HepG2 (cell line): Measurements from ENCODE around the gene GABRR3. TPM values are rescaled to one million over a fixed set of nuclear protein-coding genes. Genes with fewer than 3 reads are reported as not detected.

Experiments
- ATAC-seq: fragments of 200-7000 bp; cut with Tn5 transposase; 3 replicates; pipeline ENCODE4 v1.9.1; 2020; ENCODE audit warnings: mild to moderate bottlenecking, moderate library complexity
- BruUV-seq: library from RNA; stranded (reverse); fragments of 400-500 nt; replicated peaks from 2 replicates; lab custom pipeline; 2021; lab: Mats Ljungman, UMichigan
- CTCF ChIA-PET: fragments of 300-600 bp; formaldehyde crosslinking; extraction: SDS; loops from one replicate; lab custom pipeline; 2021; ENCODE audit warnings: low total read pairs, inconsistent platforms, low intra/inter-chr PET ratio; lab: Yijun Ruan, JAX
- POLR2A ChIA-PET: fragments of 350-600 bp; sonication (Branson Sonifier 250); formaldehyde crosslinking; loops from one replicate; lab custom pipeline; 2020; ENCODE audit warnings: antibody characterized with exemption, inconsistent platforms; lab: Yijun Ruan, JAX
- DNase-seq: peaks from one replicate; pipeline ENCODE4 v3.0.0-alpha.2; 2015; ENCODE audit warnings: low spot score
- FAIRE-seq: peaks from 3 replicates; lab custom pipeline; 2011; peaks lifted over from hg19 to GRCh38; lab: Jason Lieb, UNC
- H2AFZ ChIP-seq: one replicate; pipeline ENCODE4 v1.6.1; 2011; ENCODE audit warnings: low read length, inconsistent platforms
- H3K27ac ChIP-seq: fragments of 300-600 bp; 3 replicates; pipeline ENCODE4 v1.8.0; 2011; ENCODE audit warnings: mixed run types, mild to moderate bottlenecking, mixed read lengths, low read length, inconsistent platforms; ENCODE audit not compliant: insufficient read depth; ENCODE audit errors: extremely low read length
- H3K27me3 ChIP-seq, 2 experiments: fragments of 200-600 bp in 1 of 2; 2 replicates in 1 of 2; 3 replicates in 1 of 2; pipeline versions ENCODE4 v1.6.0 to v1.8.0; 2011; ENCODE audit warnings: low read length in 2 of 2, mild to moderate bottlenecking in 2 of 2, moderate library complexity in 2 of 2, inconsistent platforms in 1 of 2; ENCODE audit not compliant: insufficient read depth in 2 of 2, control insufficient read depth in 1 of 2
- H3K36me3 ChIP-seq, 2 experiments: fragments of 200-600 bp in 1 of 2; replicated peaks in 1 of 2; 2 replicates in 1 of 2; 3 replicates in 1 of 2; pipeline versions ENCODE4 v1.5.1 to v1.8.0; 2011; ENCODE audit warnings: low read length in 2 of 2, inconsistent platforms in 1 of 2; ENCODE audit not compliant: insufficient read depth in 2 of 2, control insufficient read depth in 1 of 2
- H3K4me1 ChIP-seq: 2 replicates; pipeline ENCODE4 v1.5.1; 2012; ENCODE audit warnings: low read length, inconsistent platforms; ENCODE audit not compliant: insufficient read depth
- H3K4me2 ChIP-seq: 2 replicates; pipeline ENCODE4 v1.6.0; 2011; ENCODE audit warnings: low read depth, low read length, inconsistent platforms
- H3K4me3 ChIP-seq, 3 experiments: fragments of 200-600 bp in 1 of 3; sonication (generic), shearing (Covaris generic) in 1 of 3; replicated peaks in 1 of 3; 2 replicates each; pipeline ENCODE4 v1.5.1; 2011 to 2016; ENCODE audit warnings: low read length in 3 of 3, inconsistent platforms in 2 of 3, low read depth in 2 of 3, mild to moderate bottlenecking in 2 of 3, control low read depth in 1 of 3, mixed read lengths in 1 of 3; ENCODE audit not compliant: insufficient read depth in 1 of 3
- H3K79me2 ChIP-seq: one replicate; pipeline ENCODE4 v1.6.1; 2011; ENCODE audit warnings: low read length, inconsistent platforms; ENCODE audit not compliant: insufficient read depth
- H3K9ac ChIP-seq: 2 replicates; pipeline ENCODE4 v1.6.0; 2011; ENCODE audit warnings: mild to moderate bottlenecking, low read depth, low read length, inconsistent platforms; ENCODE audit not compliant: insufficient read depth
- H3K9me3 ChIP-seq: 2 replicates; pipeline ENCODE4 v1.5.1; 2012; ENCODE audit warnings: mild to moderate bottlenecking, low read length
- H4K20me1 ChIP-seq: 2 replicates; pipeline ENCODE4 v1.6.0; 2011; ENCODE audit warnings: inconsistent platforms, mild to moderate bottlenecking, low read length, moderate library complexity; ENCODE audit not compliant: insufficient read depth
- FOXO1 ChIP-seq: sonication (generic); formaldehyde crosslinking; IDR thresholded peaks from 2 replicates; pipeline ENCODE4 v1.4.0; 2020; ENCODE audit warnings: missing genetic modification reagents
- KAT8 ChIP-seq: IDR thresholded peaks from 2 replicates; pipeline ENCODE4 v1.6.1; 2016; ENCODE audit warnings: missing genetic modification reagents, missing compliant biosample characterization
- RAD21 ChIP-seq: fragments of 450-650 bp; formaldehyde crosslinking; IDR thresholded peaks from 2 replicates; pipeline ENCODE4 v1.5.0; 2020; ENCODE audit warnings: mild to moderate bottlenecking
- STAG1 ChIP-seq: sonication (generic); formaldehyde crosslinking; IDR thresholded peaks from 2 replicates; pipeline ENCODE4 v1.4.0; 2020; ENCODE audit warnings: missing genetic modification reagents
- YY1 ChIP-seq: IDR thresholded peaks from 2 replicates; pipeline ENCODE4 v1.6.1; 2011; ENCODE audit warnings: low read length, low read depth, moderate library complexity, mild to moderate bottlenecking; ENCODE audit not compliant: insufficient read depth, insufficient replicate concordance
- ZC3H13 ChIP-seq: sonication (generic); formaldehyde crosslinking; IDR thresholded peaks from 2 replicates; pipeline ENCODE4 v1.8.1; 2023; ENCODE audit warnings: mild to moderate bottlenecking, missing genetic modification reagents, moderate library complexity
- ZFP82 ChIP-seq: sonication (generic); formaldehyde crosslinking; IDR thresholded peaks from 2 replicates; pipeline ENCODE4 v1.5.1; 2020; ENCODE audit warnings: mild to moderate bottlenecking, missing genetic modification reagents, borderline replicate concordance
- ZNF746 ChIP-seq: sonication (generic); formaldehyde crosslinking; IDR thresholded peaks from 2 replicates; pipeline ENCODE4 v1.8.0; 2022; ENCODE audit warnings: mild to moderate bottlenecking, missing genetic modification reagents
- WGBS: methylation state at CpG from one replicate; pipeline ENCODE4 v1.1.6; 2017; ENCODE audit warnings: low lambda C conversion rate; 5-methylcytosine and 5-hydroxymethylcytosine counted together
- in situ Hi-C: cut with HindIII; loops from 2 replicates; pipeline ENCODE4 v1.10.0; 2017; ENCODE audit warnings: low pct_unique_long_range_greater_than_20kb; ENCODE audit not compliant: extremely low pct_ligation_motif_present
- intact Hi-C: fragments of 100-400 bp; cut with micrococcal nuclease; formaldehyde crosslinking; loops from one replicate; pipeline ENCODE4 v1.10.0; 2022; ENCODE audit not compliant: unreplicated experiment
- polyA plus RNA-seq, 8 experiments: library from polyadenylated mRNA; depleted of rRNA in 3 of 8; stranded (reverse) in 7 of 8; unstranded in 1 of 8; fragments of >200 nt; fragmentation: Illumina TruSeq in 4 of 8; extraction: Trizol in 4 of 8; gene quantifications; 2 replicates each; pipeline versions ENCODE4 v1.2.1 to v1.2.3, GENCODE V29; 2011 to 2016; ENCODE audit warnings: low read depth in 4 of 8, missing spikeins in 1 of 8, mixed read lengths in 1 of 8; ENCODE audit not compliant: insufficient read depth in 1 of 8
- total RNA-seq, 5 experiments: library from RNA; depleted of rRNA; stranded (reverse); fragments of >200 nt; fragmentation: Illumina TruSeq; extraction: Trizol; gene quantifications; 2 replicates each; pipeline ENCODE4 v1.2.3, GENCODE V29; 2016; ENCODE audit warnings: low read depth in 1 of 5
- TF ChIP-seq, protein P1 (sequence below): fragments of 450-650 bp; IDR thresholded peaks from 2 replicates; pipeline ENCODE4 v1.6.1; 2016

The GABRR3 gene
- total and polyA plus RNA-seq, 2 of the 13 experiments (the other 11 are each of a cell fraction or from before 2014, with no cell fraction given): 0.42 to 0.83 TPM

DNA sequence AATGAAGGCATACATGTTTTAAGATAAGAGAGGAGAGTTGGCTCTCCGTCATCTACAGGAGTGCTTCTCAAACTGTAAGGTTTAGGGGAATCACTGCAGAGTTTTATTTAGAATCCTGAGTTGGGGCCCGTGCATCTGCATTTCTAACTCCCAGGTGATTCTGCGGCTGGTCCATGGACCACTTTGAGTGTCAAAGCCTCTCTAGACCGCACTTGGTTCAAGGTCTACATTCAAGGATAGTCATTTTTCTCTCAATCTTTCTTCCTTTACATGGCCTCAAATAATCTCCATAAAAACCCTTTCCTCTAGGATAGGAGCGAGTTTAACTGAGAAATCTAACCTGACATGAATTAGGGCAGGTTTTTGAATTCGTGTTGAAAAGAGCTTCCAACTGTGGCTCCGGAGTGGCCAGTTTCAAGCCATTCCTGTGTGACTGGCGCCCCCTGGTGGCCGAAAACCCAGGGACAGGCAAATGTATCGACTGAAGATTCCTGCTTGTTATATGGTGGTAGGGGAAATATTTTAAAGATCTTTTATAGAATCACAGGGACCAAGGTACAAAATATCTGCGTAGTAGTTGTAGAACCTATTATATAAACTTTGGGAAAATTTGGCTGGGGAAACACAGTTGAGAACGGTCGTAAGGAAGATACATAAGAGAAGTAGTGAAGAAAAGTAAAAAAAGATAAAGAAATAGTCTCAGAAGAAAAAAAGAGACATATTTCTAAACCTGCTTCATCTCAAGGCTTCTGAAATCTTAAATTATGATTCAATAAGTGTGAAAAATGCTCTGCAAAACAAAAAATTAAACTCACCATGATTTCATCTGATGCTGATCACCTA lies 11.9 kb downstream of the GABRR3 start (continued):
- TF ChIP-seq YY1 (peak; percentile 42), RAD21 (CRISPR knock-in tag) (peak; percentile 90), ZFP82 (CRISPR knock-in tag) (no peak), KAT8 (peak; percentile 36; the same call in 1 of the 2 replicates), FOXO1 (CRISPR knock-in tag) (no peak), ZNF746 (no peak), STAG1 (CRISPR knock-in tag) (peak; percentile 99)

DNA sequence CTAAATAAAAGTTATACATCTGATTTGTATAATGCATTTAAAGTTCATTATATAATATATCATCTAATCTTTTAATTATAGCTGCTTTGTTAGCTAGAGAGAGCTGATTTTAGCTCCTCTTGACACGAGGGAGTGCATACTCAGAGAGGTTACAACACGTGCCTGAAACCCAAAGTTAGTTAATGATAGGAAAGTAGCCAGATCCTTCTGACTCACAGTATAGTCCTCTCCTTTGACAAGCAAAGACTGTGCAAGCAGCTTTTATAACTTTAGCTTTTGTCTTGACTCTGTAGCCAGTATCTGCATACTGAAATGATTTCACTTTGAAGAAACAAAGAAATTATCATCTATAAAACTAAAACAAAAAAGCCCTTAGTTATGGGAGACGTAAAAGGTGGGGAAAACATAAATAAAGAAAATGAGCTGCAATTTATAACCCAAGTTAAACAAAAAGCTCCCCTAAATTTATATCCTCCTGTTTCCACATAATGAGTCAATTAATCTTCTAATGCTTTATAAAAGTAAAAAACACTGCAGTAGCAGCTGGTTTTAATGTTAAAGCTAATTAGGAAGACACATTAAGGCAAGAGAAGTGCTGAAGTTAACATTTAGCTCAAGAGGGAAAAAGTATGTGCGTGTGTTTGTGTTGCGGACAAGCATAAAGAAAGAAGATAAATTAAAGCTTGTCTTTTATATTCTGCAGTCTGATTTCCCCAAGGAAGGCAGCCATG lies 13.1 kb downstream of the GABRR3 start:
- no peak for FAIRE-seq
- intact Hi-C loops (loop anchor here (2.0 kb wide), 2 partner anchors 81 to 363 kb away; no protein-coding TSS in a partner anchor), in situ Hi-C loops (loop anchor here (5.0 kb wide), 1 partner anchor 230 kb away; no protein-coding TSS in a partner anchor)
- no peak for TF ChIP-seq ZC3H13 (CRISPR knock-in tag)
- TF ChIP-seq, protein P1, sequence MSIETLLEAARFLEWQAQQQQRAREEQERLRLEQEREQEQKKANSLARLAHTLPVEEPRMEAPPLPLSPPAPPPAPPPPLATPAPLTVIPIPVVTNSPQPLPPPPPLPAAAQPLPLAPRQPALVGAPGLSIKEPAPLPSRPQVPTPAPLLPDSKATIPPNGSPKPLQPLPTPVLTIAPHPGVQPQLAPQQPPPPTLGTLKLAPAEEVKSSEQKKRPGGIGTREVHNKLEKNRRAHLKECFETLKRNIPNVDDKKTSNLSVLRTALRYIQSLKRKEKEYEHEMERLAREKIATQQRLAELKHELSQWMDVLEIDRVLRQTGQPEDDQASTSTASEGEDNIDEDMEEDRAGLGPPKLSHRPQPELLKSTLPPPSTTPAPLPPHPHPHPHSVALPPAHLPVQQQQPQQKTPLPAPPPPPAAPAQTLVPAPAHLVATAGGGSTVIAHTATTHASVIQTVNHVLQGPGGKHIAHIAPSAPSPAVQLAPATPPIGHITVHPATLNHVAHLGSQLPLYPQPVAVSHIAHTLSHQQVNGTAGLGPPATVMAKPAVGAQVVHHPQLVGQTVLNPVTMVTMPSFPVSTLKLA: peak; percentile 39
- WGBS: 74% methylated on average over 5 of the region's 5 CpGs
- H3K4me3 ChIP-seq: no peak overlapping the region
- no peak for ATAC-seq
- no peaks in the 10 kb centered on the region for H3K9me3 ChIP-seq
- ChIA-PET CTCF (interaction anchor here (5.1 kb wide), 1 partner anchor 229 kb away, joined by 64 read pairs; no protein-coding TSS in a partner anchor), POLR2A (interaction anchor here (1.5 kb wide), 1 partner anchor 12 kb away, joined by 3 read pairs; no protein-coding TSS in a partner anchor)
- no peaks in the 10 kb centered on the region for H3K79me2 ChIP-seq
- H3K4me1 ChIP-seq: peaks cover 17% of the 10 kb centered on the region; the same call in 1 of the 2 replicates
- no peak overlapping the region for H3K4me2 ChIP-seq
- DNase-seq: no peak
- H2AFZ ChIP-seq: no peak overlapping the region
- no peak overlapping the region for H3K27ac ChIP-seq
- H3K9ac ChIP-seq: no peak overlapping the region
- no TSS peak for BruUV-seq
- no peaks in the 10 kb centered on the region for H3K36me3 ChIP-seq
- H4K20me1 ChIP-seq: no peaks in the 10 kb centered on the region
- no peaks in the 10 kb centered on the region; a peak in 2 of 5 replicates for H3K27me3 ChIP-seq
